Keratinocyte (primary cell): ENCODE measurements around the gene OR2J3. TPM values are rescaled to one million over a fixed set of nuclear protein-coding genes. Genes with fewer than 3 reads are reported as not detected.

Experiments used
- DNase-seq: peaks from one replicate; pipeline ENCODE4 v3.0.0-alpha.2; 2011; ENCODE audit warnings: low read depth, missing footprints, low spot score
- FAIRE-seq: peaks from 2 replicates; lab custom pipeline; 2011; peaks lifted over from hg19 to GRCh38; lab: Jason Lieb, UNC
- H2AFZ ChIP-seq: 2 replicates; pipeline ENCODE4 v1.6.0; 2012; ENCODE audit warnings: low read length, control low read depth, inconsistent platforms; ENCODE audit not compliant: control insufficient read depth
- H3K27ac ChIP-seq: 2 replicates; pipeline ENCODE4 v1.5.1; 2011; ENCODE audit warnings: low read length; ENCODE audit not compliant: control insufficient read depth, insufficient read depth
- H3K27me3 ChIP-seq: 3 replicates; pipeline ENCODE4 v1.6.0; 2011; ENCODE audit warnings: low read length; ENCODE audit not compliant: control insufficient read depth, insufficient read depth; ENCODE audit errors: extremely low read depth
- H3K36me3 ChIP-seq, 2 experiments: 2 replicates in 1 of 2; 3 replicates in 1 of 2; pipeline ENCODE4 v1.5.1; 2011; ENCODE audit warnings: low read length in 2 of 2, mild to moderate bottlenecking in 1 of 2; ENCODE audit not compliant: control insufficient read depth in 2 of 2, insufficient read depth in 2 of 2; ENCODE audit errors: extremely low read depth in 1 of 2
- H3K4me1 ChIP-seq: 3 replicates; pipeline ENCODE4 v1.5.1; 2011; ENCODE audit warnings: low read length; ENCODE audit not compliant: control insufficient read depth, insufficient read depth; ENCODE audit errors: extremely low read depth
- H3K4me2 ChIP-seq: 3 replicates; pipeline ENCODE4 v1.6.0; 2011; ENCODE audit warnings: low read depth, low read length; ENCODE audit not compliant: control insufficient read depth, insufficient read depth; ENCODE audit errors: extremely low read depth
- H3K4me3 ChIP-seq, 3 experiments: fragments of 200-600 bp in 1 of 3; sonication (generic) in 1 of 3; 2 replicates in 2 of 3; 3 replicates in 1 of 3; pipeline ENCODE4 v1.5.1; 2011 to 2016; ENCODE audit warnings: low read length in 3 of 3, mild to moderate bottlenecking in 3 of 3, control low read depth in 2 of 3, inconsistent platforms in 1 of 3, low read depth in 1 of 3, mixed read lengths in 1 of 3, mixed run types in 1 of 3, moderate library complexity in 1 of 3; ENCODE audit not compliant: control insufficient read depth in 2 of 3, insufficient read depth in 2 of 3; ENCODE audit errors: extremely low read depth in 1 of 3
- H3K79me2 ChIP-seq: 2 replicates; pipeline ENCODE4 v1.6.0; 2012; ENCODE audit warnings: low read length; ENCODE audit not compliant: control insufficient read depth, insufficient read depth
- H3K9ac ChIP-seq: 3 replicates; pipeline ENCODE4 v1.6.0; 2011; ENCODE audit warnings: low read length; ENCODE audit not compliant: control insufficient read depth, insufficient read depth; ENCODE audit errors: extremely low read depth
- H3K9me1 ChIP-seq: 3 replicates; pipeline ENCODE4 v1.6.0; 2011; ENCODE audit warnings: low read length; ENCODE audit not compliant: control insufficient read depth, insufficient read depth; ENCODE audit errors: extremely low read depth
- H3K9me3 ChIP-seq: 2 replicates; pipeline ENCODE4 v1.5.1; 2012; ENCODE audit warnings: low read depth, low read length; ENCODE audit not compliant: control insufficient read depth
- H4K20me1 ChIP-seq: 3 replicates; pipeline ENCODE4 v1.6.0; 2011; ENCODE audit warnings: low read length; ENCODE audit not compliant: control insufficient read depth, insufficient read depth; ENCODE audit errors: extremely low read depth
- EZH2 ChIP-seq: IDR thresholded peaks from one replicate; pipeline ENCODE4 v1.6.1; 2012; ENCODE audit warnings: inconsistent platforms, mild to moderate bottlenecking, low read length, moderate library complexity
- dilution Hi-C: fragments of 300-500 bp; cut with MboI; formaldehyde crosslinking; loops from one replicate; pipeline ENCODE4 v1.7.0; 2020; ENCODE audit warnings: low sequenced_read_pairs; ENCODE audit not compliant: extremely low pct_ligation_motif_present
- polyA plus RNA-seq, 5 experiments: library from polyadenylated mRNA; depleted of rRNA in 3 of 5; stranded (reverse) in 3 of 5; stranded (forward) in 1 of 5; unstranded in 1 of 5; fragments of >200 nt; gene quantifications; 1 replicate in 1 of 5; 2 replicates in 3 of 5; 3 replicates in 1 of 5; pipeline versions ENCODE4 v1.2.1 to v1.2.3, GENCODE V29; 2011 to 2012; ENCODE audit warnings: missing spikeins in 2 of 5, low read depth in 1 of 5, low replicate concordance in 1 of 5
- TF ChIP-seq, protein P1 (sequence below), 3 experiments: IDR thresholded peaks in 1 of 3; conservative IDR thresholded peaks in 1 of 3; optimal IDR thresholded peaks in 1 of 3; 2 replicates in 2 of 3; 3 replicates in 1 of 3; pipeline versions ENCODE3 to v1.5.1; 2011; ENCODE audit warnings: low read length in 3 of 3, mild to moderate bottlenecking in 3 of 3, moderate library complexity in 2 of 3, control low read depth in 1 of 3, inconsistent platforms in 1 of 3; ENCODE audit not compliant: insufficient read depth in 2 of 3; ENCODE audit errors: extremely low read depth in 1 of 3

OR2J3 gene
- polyA plus RNA-seq, 1 donor (not counting 4 experiments of a cell fraction or from before 2014, with no cell fraction given): not detected

DNA sequence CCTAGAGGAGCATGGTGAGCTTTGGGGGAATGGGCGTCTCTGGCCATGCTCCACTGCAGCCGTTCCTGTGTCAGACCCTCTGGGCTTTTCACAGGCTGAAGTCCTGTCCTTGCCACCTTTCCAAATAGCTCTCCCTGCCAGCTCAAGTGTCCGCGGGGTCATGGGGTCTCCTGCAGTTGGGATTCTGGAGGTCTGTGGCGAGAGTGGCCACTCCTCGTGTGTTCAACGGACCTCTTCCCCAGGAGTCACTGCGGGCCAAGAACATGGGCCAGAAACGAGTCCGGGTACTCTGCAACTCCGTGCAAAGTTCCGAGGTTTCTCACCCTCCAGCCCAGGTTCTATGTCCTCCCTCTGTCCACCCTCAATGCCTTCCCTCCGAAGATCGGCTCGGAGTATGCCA lies 25.4 kb upstream of the OR2J3 start:
- Histone ChIP-seq H3K27ac (no peak overlapping the region), H3K79me2 (no peaks in the 10 kb centered on the region), H3K27me3 (no peaks in the 10 kb centered on the region), H4K20me1 (no peaks in the 10 kb centered on the region), H3K4me3 (no peak overlapping the region), H3K36me3 (no peaks in the 10 kb centered on the region), H3K9me1 (no peaks in the 10 kb centered on the region), H3K9me3 (no peaks in the 10 kb centered on the region), H3K4me1 (no peaks in the 10 kb centered on the region), H2AFZ (no peak overlapping the region), H3K4me2 (no peak overlapping the region), H3K9ac (no peak overlapping the region)
- DNase-seq (no peak), FAIRE-seq (no peak)
- TF ChIP-seq, protein P1, sequence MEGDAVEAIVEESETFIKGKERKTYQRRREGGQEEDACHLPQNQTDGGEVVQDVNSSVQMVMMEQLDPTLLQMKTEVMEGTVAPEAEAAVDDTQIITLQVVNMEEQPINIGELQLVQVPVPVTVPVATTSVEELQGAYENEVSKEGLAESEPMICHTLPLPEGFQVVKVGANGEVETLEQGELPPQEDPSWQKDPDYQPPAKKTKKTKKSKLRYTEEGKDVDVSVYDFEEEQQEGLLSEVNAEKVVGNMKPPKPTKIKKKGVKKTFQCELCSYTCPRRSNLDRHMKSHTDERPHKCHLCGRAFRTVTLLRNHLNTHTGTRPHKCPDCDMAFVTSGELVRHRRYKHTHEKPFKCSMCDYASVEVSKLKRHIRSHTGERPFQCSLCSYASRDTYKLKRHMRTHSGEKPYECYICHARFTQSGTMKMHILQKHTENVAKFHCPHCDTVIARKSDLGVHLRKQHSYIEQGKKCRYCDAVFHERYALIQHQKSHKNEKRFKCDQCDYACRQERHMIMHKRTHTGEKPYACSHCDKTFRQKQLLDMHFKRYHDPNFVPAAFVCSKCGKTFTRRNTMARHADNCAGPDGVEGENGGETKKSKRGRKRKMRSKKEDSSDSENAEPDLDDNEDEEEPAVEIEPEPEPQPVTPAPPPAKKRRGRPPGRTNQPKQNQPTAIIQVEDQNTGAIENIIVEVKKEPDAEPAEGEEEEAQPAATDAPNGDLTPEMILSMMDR (optimal IDR thresholded peaks at IDR 0.05 in 1 of 3, IDR thresholded peaks at IDR 0.05 in 1 of 3, conservative IDR thresholded peaks at IDR 0.05 in 1 of 3; ENCODE audit: extremely low read depth in 1 of 3, insufficient read depth in 2 of 3, low read length in 3 of 3): no peak
- TF ChIP-seq EZH2: no peak
- dilution Hi-C loops: no loop called here

DNA sequence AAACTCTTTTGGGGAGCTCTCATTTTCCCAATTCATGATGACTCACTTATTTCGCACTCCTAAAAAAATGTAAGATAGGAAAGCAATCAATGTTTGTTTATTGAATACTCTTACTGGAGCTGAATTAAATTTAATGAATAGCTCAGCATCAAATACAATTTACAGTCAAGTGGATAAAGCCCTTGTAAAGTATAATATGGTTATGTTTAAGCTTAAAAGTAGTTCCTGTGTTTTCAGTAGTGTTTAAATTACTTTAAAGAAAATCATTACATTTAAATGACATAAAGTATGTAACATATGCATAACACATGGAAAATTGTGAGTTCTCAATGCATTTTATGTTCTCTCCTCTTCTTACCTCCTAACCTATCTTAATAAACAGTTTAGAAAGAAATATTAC lies 20.6 kb upstream of the OR2J3 start, which contains the start of gene OR2B3:
Gene OR2B3, minus strand, starts transcription at position 101 of the 400 bp plus-strand sequence. Its CDS starts 65 bp downstream, at position 36.
- no peak for DNase-seq
- TF ChIP-seq, protein P1 (optimal IDR thresholded peaks at IDR 0.05 in 1 of 3, IDR thresholded peaks at IDR 0.05 in 1 of 3, conservative IDR thresholded peaks at IDR 0.05 in 1 of 3; ENCODE audit: extremely low read depth in 1 of 3, insufficient read depth in 2 of 3, low read length in 3 of 3): no peak
- no peak for TF ChIP-seq EZH2
- Histone ChIP-seq H3K27ac (no peak within 1 kb of the TSS), H4K20me1 (no peaks in the 10 kb centered on the region), H3K27me3 (no peaks in the 10 kb centered on the region), H3K4me2 (no peak within 1 kb of the TSS), H3K9ac (no peak within 1 kb of the TSS), H3K4me3 (no peak within 1 kb of the TSS), H3K9me1 (no peaks in the 10 kb centered on the region), H3K36me3 (no peaks in the 10 kb centered on the region), H2AFZ (no peak within 1 kb of the TSS), H3K4me1 (no peaks in the 10 kb centered on the region), H3K79me2 (no peaks in the 10 kb centered on the region), H3K9me3 (no peaks in the 10 kb centered on the region)
- dilution Hi-C loops: no loop called here
- no peak for FAIRE-seq
